Muscle layer of duodenum (tissue), 2 donors: ENCODE data around the gene MINDY3.

ENCODE experiments used
- H3K27ac ChIP-seq: one replicate; pipeline ENCODE4 v1.7.0; 2013; ENCODE audit warnings: mild to moderate bottlenecking, low read length
- H3K27me3 ChIP-seq: one replicate; pipeline ENCODE4 v1.7.0; 2013; ENCODE audit warnings: low read depth, mild to moderate bottlenecking, control low read depth, low read length
- H3K36me3 ChIP-seq, 2 donors: one replicate each; pipeline ENCODE4 v1.7.0; 2013; ENCODE audit warnings: low read length in 2 of 2, control low read depth in 1 of 2, mild to moderate bottlenecking in 1 of 2; ENCODE audit not compliant: insufficient read depth in 2 of 2, control insufficient read depth in 1 of 2
- H3K4me1 ChIP-seq, 2 donors: one replicate each; pipeline ENCODE4 v1.7.0; 2013; ENCODE audit warnings: low read length in 2 of 2, mild to moderate bottlenecking in 2 of 2, control low read depth in 1 of 2, moderate library complexity in 1 of 2; ENCODE audit not compliant: insufficient read depth in 2 of 2, control insufficient read depth in 1 of 2
- H3K4me3 ChIP-seq, 2 donors: one replicate each; pipeline ENCODE4 v1.7.0; 2013; ENCODE audit warnings: low read length in 2 of 2, low read depth in 1 of 2, mild to moderate bottlenecking in 1 of 2
- H3K9me3 ChIP-seq, 2 donors: one replicate each; pipeline ENCODE4 v1.7.0; 2013; ENCODE audit warnings: low read length in 2 of 2, control low read depth in 1 of 2, mild to moderate bottlenecking in 1 of 2; ENCODE audit not compliant: control insufficient read depth in 1 of 2
- donor health status: healthy.

Gene MINDY3

GRCh38 chr10:15804109-15804508 lies 56.2 kb downstream of the MINDY3 start:
- H3K4me3 ChIP-seq: no peak overlapping the region
- H3K27ac ChIP-seq: no peak overlapping the region
- peaks cover 21 to 22% of the 10 kb centered on the region in 2 donors for H3K36me3 ChIP-seq

GRCh38 chr10:15802375-15802949 lies 57.8 kb downstream of the MINDY3 start:
- H3K9me3 ChIP-seq: peaks cover 0 to 8% of the 10 kb centered on the region in 2 donors
- H3K27ac ChIP-seq: no peak overlapping the region
- peaks cover 16 to 26% of the 10 kb centered on the region in 2 donors for H3K36me3 ChIP-seq
- no peaks in the 10 kb centered on the region for H3K4me1 ChIP-seq
- H3K4me3 ChIP-seq: no peak overlapping the region
- no peaks in the 10 kb centered on the region for H3K27me3 ChIP-seq

More at GRCh38 chr10:15804109-15804508, 56.2 kb downstream of the MINDY3 start:
- H3K27me3 ChIP-seq: no peaks in the 10 kb centered on the region
- H3K9me3 ChIP-seq: peaks cover 0 to 8% of the 10 kb centered on the region in 2 donors
- no peaks in the 10 kb centered on the region for H3K4me1 ChIP-seq

DNA sequence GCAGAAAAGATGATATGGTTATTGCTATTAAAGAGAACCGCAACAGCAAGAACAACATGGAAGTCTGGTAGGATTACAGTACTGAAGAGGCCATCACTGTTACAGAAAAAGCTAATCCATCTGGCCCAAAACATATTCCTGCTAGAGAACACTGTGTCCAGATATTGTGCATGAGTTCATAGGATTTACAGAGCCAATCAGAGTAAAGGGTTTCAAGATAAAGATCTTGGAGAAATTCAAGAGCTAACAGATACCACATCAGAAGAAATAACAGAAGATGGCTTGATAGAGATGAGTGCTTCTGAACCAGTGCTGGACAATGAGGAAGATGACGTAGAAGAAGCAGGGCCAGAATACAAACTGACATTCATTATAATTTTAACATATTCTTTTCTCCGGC lies 58.7 kb downstream of the MINDY3 start:
- H3K4me1 ChIP-seq: no peaks in the 10 kb centered on the region
- peaks cover 13 to 26% of the 10 kb centered on the region in 2 donors for H3K36me3 ChIP-seq
- H3K27me3 ChIP-seq: no peaks in the 10 kb centered on the region

GRCh38 chr10:15801147-15801546 lies 59.2 kb downstream of the MINDY3 start:
- Histone ChIP-seq H3K27me3 (no peaks in the 10 kb centered on the region), H3K9me3 (peaks cover 0 to 8% of the 10 kb centered on the region in 2 donors), H3K27ac (no peak overlapping the region), H3K36me3 (peaks cover 9 to 26% of the 10 kb centered on the region in 2 donors), H3K4me3 (no peak overlapping the region), H3K4me1 (no peaks in the 10 kb centered on the region)

More for the DNA sequence above, 58.7 kb downstream of the MINDY3 start:
- Histone ChIP-seq H3K27ac (no peak overlapping the region), H3K9me3 (peaks cover 0 to 8% of the 10 kb centered on the region in 2 donors), H3K4me3 (no peak overlapping the region)

DNA sequence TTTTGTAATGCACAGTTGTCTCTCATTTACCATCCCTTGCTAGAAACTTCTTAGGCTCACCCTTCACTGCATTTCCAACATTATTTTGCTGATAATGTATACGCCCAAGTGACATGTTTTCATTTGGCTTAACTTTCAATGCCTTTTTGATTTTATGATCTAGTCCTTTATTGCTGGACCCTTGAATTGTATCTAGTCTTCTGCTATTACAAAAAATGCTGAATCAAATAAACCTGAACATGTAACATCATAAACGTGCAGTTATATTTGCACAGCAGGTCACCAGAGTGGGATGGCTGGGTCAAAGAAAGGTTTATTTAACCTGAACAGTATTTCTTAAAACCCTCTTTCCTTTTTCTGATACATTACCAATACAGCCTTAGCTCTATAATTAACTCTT lies 63.0 kb downstream of the MINDY3 start:
- Histone ChIP-seq H3K9me3 (peaks cover 0 to 8% of the 10 kb centered on the region in 2 donors), H3K36me3 (peaks cover 0 to 26% of the 10 kb centered on the region in 2 donors), H3K4me1 (peaks cover 1 to 2% of the 10 kb centered on the region in 2 donors), H3K4me3 (no peak overlapping the region), H3K27ac (no peak overlapping the region), H3K27me3 (no peaks in the 10 kb centered on the region)

DNA sequence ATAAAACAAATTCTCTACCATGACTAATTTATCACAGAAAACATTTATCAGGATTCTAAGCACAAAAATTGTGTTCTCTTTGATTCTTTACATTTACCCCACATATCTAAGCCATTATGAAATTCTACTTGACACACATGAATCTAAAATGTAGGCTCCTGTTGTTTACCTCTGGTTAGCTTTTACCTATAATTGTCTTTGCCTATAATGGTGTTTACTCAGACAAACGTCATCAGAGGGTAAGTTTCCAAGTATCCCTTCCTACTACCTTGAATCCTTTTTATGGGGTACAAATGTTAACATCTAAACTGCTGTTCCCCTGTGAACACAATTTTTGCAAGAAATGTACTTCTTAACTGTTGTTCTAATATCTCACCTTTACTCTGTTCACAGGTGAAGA lies 63.5 kb downstream of the MINDY3 start:
- Histone ChIP-seq H3K4me1 (peaks cover 4 to 7% of the 10 kb centered on the region in 2 donors), H3K9me3 (peaks cover 0 to 8% of the 10 kb centered on the region in 2 donors), H3K4me3 (no peak overlapping the region), H3K27ac (no peak overlapping the region), H3K36me3 (peaks cover 0 to 26% of the 10 kb centered on the region in 2 donors), H3K27me3 (no peaks in the 10 kb centered on the region)

DNA sequence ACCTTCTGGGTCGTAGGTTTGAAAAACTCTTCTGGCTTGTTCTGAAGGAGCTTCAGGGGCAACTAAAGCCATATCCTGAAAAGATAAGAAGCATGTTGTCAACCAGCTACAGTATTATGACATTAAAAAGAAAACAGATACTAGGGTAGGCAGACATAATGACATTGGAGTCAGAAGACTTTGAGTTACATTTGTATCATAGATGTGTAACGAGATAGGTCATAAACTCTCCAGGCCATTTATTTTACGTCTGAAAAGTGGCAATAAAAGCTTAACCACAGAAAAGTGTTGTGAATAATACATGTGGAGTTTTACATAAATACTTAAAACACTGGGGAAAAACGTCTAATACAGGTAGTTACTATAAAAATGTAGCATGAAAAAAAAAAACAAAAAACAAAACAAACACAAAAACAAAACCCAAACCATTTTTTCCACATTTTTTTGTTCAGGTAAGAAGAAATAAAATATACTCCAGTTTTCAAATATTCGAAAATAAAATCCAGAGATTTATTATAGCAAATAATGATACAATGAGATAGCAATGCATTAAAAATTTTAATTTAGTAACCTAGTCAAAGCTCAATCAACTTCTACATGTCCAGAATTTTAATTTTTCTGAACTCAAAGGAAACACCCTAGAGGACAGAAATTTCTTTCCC lies 64.1 kb downstream of the MINDY3 start:
- H3K4me3 ChIP-seq: no peak overlapping the region

GRCh38 chr10:15795036-15795792 lies 65.1 kb downstream of the MINDY3 start:
- Histone ChIP-seq H3K27ac (no peak overlapping the region), H3K27me3 (no peaks in the 10 kb centered on the region), H3K9me3 (no peaks in the 10 kb centered on the region), H3K4me1 (peaks cover 4 to 15% of the 10 kb centered on the region in 2 donors), H3K36me3 (peaks cover 0 to 12% of the 10 kb centered on the region in 2 donors), H3K4me3 (no peak overlapping the region)

More for the DNA sequence above, 64.1 kb downstream of the MINDY3 start:
- peaks cover 0 to 20% of the 10 kb centered on the region in 2 donors for H3K36me3 ChIP-seq
- H3K4me1 ChIP-seq: peaks cover 4 to 13% of the 10 kb centered on the region in 2 donors
- no peaks in the 10 kb centered on the region for H3K27me3 ChIP-seq
- peaks cover 0 to 2% of the 10 kb centered on the region in 2 donors for H3K9me3 ChIP-seq
- no peak overlapping the region for H3K27ac ChIP-seq

DNA sequence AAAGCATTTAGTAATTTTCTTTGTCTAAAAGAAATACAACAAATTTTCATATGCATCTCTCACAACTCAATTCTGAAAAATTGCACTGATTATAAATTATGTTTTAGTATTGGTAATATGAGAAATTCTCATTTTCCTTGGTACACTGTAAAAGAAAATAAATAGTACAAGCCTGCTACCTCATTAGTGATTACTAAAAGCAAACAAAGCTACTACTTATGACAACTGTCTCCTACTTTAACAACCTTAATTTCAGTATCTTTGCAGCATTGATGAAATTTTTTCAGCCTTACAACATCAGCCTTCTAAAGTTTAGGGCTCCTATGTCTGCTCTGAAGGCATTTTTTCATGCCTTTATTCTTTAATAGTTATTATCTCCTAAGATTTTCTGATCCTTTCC lies 65.7 kb downstream of the MINDY3 start:
- Histone ChIP-seq H3K27me3 (no peaks in the 10 kb centered on the region), H3K4me3 (no peak overlapping the region), H3K36me3 (peaks cover 0 to 14% of the 10 kb centered on the region in 2 donors), H3K9me3 (no peaks in the 10 kb centered on the region), H3K4me1 (peaks cover 4 to 15% of the 10 kb centered on the region in 2 donors), H3K27ac (no peak overlapping the region)

DNA sequence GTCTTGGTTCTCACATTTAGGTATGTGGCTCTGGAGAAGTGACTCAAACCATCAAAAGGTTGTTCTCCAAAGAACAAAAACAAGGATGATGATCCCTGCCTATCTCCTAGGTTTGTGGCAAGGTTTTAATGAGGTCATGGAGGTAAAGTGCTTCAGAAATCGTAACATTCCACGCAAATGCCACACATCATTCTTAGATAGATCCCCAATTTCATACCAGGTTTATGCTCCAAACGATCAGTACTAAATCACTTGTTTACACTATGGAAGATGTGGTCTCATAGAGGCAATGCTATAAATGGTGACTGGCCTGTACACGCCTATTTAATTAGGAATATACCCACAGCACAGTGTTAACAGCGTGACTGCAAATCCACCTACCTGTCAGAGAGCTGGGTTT lies 66.6 kb downstream of the MINDY3 start:
- H3K4me1 ChIP-seq: peaks cover 4 to 15% of the 10 kb centered on the region in 2 donors

GRCh38 chr10:15792777-15793176 lies 67.5 kb downstream of the MINDY3 start:
- no peaks in the 10 kb centered on the region for H3K9me3 ChIP-seq
- no peaks in the 10 kb centered on the region for H3K27me3 ChIP-seq
- H3K36me3 ChIP-seq: peaks cover 9 to 10% of the 10 kb centered on the region in 2 donors
- no peak overlapping the region for H3K4me3 ChIP-seq
- H3K27ac ChIP-seq: peak overlapping the region; percentile 62
- H3K4me1 ChIP-seq: peaks cover 4 to 15% of the 10 kb centered on the region in 2 donors

More for the DNA sequence above, 66.6 kb downstream of the MINDY3 start:
- peaks cover 5 to 11% of the 10 kb centered on the region in 2 donors for H3K36me3 ChIP-seq
- no peak overlapping the region for H3K4me3 ChIP-seq
- H3K27ac ChIP-seq: no peak overlapping the region
- H3K27me3 ChIP-seq: no peaks in the 10 kb centered on the region
- H3K9me3 ChIP-seq: no peaks in the 10 kb centered on the region
